ENCODE measurements around the gene CAPN14.

DNA sequence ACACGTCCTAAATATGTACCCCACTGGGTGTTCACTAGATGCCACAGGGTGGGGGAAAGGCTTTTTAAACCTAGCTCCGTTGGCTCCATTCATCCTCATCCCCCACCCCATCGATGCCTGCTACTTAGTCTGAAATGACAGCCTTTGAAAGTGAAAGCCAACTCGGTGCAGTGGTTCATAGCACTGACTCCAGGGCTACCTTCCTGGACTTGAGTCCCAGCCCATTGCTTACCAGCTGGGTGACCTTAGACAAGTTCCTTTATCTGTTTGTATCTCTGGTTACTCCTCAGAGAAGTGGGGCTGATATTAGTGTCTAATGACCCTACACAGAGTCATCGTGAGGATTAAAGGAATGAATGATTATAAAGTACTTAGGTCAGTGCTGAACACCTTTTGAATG, 41.0 kb upstream of the CAPN14 start:
- no peak for TF ChIP-seq POLR2A (IDR thresholded peaks at IDR 0.05)
- TF ChIP-seq, protein P1, sequence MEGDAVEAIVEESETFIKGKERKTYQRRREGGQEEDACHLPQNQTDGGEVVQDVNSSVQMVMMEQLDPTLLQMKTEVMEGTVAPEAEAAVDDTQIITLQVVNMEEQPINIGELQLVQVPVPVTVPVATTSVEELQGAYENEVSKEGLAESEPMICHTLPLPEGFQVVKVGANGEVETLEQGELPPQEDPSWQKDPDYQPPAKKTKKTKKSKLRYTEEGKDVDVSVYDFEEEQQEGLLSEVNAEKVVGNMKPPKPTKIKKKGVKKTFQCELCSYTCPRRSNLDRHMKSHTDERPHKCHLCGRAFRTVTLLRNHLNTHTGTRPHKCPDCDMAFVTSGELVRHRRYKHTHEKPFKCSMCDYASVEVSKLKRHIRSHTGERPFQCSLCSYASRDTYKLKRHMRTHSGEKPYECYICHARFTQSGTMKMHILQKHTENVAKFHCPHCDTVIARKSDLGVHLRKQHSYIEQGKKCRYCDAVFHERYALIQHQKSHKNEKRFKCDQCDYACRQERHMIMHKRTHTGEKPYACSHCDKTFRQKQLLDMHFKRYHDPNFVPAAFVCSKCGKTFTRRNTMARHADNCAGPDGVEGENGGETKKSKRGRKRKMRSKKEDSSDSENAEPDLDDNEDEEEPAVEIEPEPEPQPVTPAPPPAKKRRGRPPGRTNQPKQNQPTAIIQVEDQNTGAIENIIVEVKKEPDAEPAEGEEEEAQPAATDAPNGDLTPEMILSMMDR (IDR thresholded peaks at IDR 0.05), result no peak

Data from upper lobe of left lung (tissue), 4 donors.